GM06990 (cell line): ENCODE data around the gene SCAF8.
A peak's percentile ranks its signal among the peaks of the same experiment; 100 is the strongest.

Experiments used
- DNase-seq: peaks from one replicate; pipeline ENCODE4 v3.0.0-alpha.2; 2011; ENCODE audit not compliant: insufficient read length; ENCODE audit errors: extremely low read depth
- H3K27me3 ChIP-seq: replicated peaks from 2 replicates; pipeline ENCODE4 v1.6.0; 2011; ENCODE audit warnings: low read length; ENCODE audit not compliant: control insufficient read depth, insufficient read depth
- H3K36me3 ChIP-seq: 2 replicates; pipeline ENCODE4 v1.5.1; 2011; ENCODE audit warnings: low read length; ENCODE audit not compliant: control insufficient read depth, insufficient read depth
- H3K4me3 ChIP-seq: replicated peaks from 2 replicates; pipeline ENCODE4 v1.5.1; 2011; ENCODE audit warnings: low read depth, mild to moderate bottlenecking, control low read depth, low read length
- TF ChIP-seq, protein P1 (sequence below): IDR thresholded peaks from 2 replicates; pipeline ENCODE4 v1.5.1; 2011; ENCODE audit warnings: low read length, control low read depth, mild to moderate bottlenecking, inconsistent platforms; ENCODE audit not compliant: insufficient read depth, poor library complexity, severe bottlenecking

Gene SCAF8

DNA sequence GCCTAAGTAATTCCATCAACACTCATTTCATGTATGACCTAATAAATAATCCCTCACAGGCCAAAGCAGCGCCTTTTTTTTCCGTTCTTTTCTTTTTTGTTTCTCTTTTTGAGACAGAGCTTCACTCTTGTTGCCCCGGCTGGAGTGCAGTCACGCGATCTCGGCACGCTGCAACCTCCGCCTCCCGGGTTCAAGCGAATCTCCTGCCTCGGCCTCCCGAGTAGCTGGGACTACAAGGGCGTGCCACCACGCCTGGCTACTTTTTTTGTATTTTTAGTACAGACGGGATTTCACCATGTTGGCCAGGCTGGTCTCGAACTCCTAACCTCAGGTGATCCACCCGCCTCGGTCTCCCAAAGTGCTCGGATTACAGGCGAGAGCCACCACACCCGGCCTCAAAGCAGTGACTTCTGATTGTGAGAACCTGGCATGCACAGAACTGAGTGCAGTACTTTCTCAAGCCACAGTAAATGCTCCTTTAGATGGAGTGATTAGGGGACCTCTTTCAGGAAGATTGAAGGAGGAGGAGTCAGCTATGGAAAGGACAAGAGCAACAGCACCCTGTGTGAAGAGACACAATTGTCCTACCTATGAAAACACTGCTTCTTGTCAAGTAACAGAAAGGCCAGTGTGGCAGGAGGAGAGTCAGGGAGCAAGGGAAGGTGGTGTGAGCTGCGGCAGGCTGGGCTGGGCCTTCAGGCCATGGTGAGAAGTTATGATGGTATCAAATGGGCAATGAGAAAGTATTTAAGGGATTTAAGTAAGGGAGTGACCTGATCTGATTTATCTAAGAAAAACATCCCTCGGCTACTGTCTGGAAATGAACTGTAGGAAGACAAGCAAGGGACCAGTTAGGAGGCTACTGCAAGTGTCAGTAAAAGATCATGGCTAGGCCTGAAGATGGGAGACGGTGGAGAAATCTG, 1.7 kb upstream of the SCAF8 start:
- Histone ChIP-seq H3K27me3 (no peaks in the 10 kb centered on the region), H3K36me3 (no peaks in the 10 kb centered on the region), H3K4me3 (no peak overlapping the region)
- DNase-seq, result no peak
- TF ChIP-seq, protein P1, sequence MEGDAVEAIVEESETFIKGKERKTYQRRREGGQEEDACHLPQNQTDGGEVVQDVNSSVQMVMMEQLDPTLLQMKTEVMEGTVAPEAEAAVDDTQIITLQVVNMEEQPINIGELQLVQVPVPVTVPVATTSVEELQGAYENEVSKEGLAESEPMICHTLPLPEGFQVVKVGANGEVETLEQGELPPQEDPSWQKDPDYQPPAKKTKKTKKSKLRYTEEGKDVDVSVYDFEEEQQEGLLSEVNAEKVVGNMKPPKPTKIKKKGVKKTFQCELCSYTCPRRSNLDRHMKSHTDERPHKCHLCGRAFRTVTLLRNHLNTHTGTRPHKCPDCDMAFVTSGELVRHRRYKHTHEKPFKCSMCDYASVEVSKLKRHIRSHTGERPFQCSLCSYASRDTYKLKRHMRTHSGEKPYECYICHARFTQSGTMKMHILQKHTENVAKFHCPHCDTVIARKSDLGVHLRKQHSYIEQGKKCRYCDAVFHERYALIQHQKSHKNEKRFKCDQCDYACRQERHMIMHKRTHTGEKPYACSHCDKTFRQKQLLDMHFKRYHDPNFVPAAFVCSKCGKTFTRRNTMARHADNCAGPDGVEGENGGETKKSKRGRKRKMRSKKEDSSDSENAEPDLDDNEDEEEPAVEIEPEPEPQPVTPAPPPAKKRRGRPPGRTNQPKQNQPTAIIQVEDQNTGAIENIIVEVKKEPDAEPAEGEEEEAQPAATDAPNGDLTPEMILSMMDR, result no peak

DNA sequence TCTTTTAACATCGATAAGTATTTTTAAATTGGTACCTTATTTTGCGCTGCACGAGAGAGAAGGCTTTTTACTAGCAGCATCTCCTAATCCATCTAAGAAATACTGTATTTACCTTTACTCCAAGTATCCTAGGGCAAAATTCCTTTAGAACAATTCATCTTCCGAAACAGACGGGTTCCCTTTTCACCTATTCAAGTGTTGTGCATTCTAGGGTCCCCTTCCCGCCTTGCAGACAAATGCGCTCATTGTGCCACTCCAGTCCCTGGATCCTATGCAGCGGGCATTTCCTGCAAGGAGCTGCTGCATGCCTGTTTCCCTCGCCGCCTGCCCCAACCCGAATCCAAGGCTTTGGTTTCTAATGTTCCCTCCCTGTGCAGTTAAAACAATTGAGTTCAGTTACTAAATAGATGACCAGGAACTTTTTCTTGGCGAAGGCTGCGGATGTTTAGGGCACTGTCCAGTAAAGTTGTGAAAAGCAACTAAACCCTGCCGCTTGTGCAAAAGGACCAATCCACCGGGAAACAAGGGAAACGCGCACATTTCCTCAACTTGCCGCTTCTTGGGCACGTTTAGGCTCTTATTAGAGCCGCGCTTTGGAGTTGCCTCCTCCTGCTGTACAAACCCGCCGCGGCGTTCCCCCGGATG, 556 bp upstream of the SCAF8 start:
- no peak for DNase-seq
- H3K27me3 ChIP-seq, result no peaks in the 10 kb centered on the region
- peak overlapping the region; percentile 75 for H3K4me3 ChIP-seq
- no peaks in the 10 kb centered on the region for H3K36me3 ChIP-seq
- TF ChIP-seq, protein P1, result no peak

DNA sequence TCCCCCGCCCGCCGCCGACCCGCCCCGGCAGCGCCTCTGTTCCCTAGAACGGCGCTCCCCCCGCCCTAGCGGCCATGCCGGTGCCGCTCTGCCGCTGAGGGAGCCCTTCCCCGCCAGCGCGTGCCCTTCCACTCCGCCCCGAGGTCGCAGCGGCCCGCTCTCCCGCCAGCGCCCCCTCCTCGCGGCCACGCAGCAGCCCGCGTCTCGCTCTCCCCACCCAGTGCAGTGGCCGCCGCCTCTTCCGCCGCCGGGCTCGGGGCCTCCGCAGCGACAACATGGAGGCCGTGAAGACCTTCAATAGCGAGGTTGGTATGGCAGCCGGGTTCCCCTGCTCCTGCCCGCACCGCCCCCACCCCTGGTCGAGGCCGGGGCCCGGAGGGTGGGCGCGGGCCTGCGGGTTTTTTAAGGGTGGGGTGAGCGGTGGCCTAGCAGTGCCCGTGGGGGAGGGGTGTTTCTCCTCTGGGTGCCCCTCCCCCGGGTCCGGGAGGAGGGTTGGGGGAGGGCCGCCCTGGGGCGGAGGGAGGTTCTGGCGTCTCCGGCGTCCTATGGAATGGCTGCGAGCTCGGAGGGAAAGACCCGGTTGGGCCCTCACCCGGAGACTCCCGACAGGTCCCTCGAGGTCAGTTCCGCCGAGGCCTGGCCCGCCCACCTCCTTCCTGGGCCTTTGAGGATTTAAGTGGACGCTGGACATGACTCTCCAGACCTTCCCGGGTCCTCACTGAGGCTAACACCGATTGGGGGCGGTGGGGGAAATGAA, 588 bp downstream of the SCAF8 start:
- TF ChIP-seq, protein P1, result no peak
- H3K4me3 ChIP-seq, result peak overlapping the region; percentile 75

GRCh38 chr6:154736618-154737259, 3.5 kb downstream of the SCAF8 start:
- TF ChIP-seq, protein P1, result no peak
- peaks cover under 1% of the 10 kb centered on the region for H3K36me3 ChIP-seq
- no peak for DNase-seq

More for the DNA sequence above, 588 bp downstream of the SCAF8 start:
- no peaks in the 10 kb centered on the region for H3K36me3 ChIP-seq
- DNase-seq, result peak; percentile 91
- no peaks in the 10 kb centered on the region for H3K27me3 ChIP-seq

GRCh38 chr6:154737424-154737823, 4.2 kb downstream of the SCAF8 start:
- TF ChIP-seq, protein P1, result no peak
- H3K36me3 ChIP-seq, result peaks cover 1% of the 10 kb centered on the region
- H3K27me3 ChIP-seq, result no peaks in the 10 kb centered on the region
- no peak for DNase-seq
- no peak overlapping the region for H3K4me3 ChIP-seq

More at GRCh38 chr6:154736618-154737259, 3.5 kb downstream of the SCAF8 start:
- H3K27me3 ChIP-seq, result no peaks in the 10 kb centered on the region
- H3K4me3 ChIP-seq, result no peak overlapping the region
